A549 (cell line): ENCODE data around the gene NDUFS2.

Source experiments
- BHLHE40 ChIP-seq: IDR thresholded peaks from 2 replicates; pipeline ENCODE4 v1.6.1; 2012; ENCODE audit warnings: low read depth, low read length, inconsistent platforms
- CBX2 ChIP-seq: fragments of 200-600 bp; sonication (generic); IDR thresholded peaks from 2 replicates; pipeline ENCODE4 v1.6.1; 2016; ENCODE audit warnings: low read depth, mild to moderate bottlenecking, borderline replicate concordance
- CTCF ChIP-seq: fragments of >200 bp; sonication (Bioruptor Twin); formaldehyde crosslinking; IDR thresholded peaks from 3 replicates; pipeline ENCODE4 v1.5.1; 2016
- FOSL2 ChIP-seq, 2 experiments: fragments of 450-650 bp in 1 of 2; fragments of >200 bp in 1 of 2; sonication (Bioruptor Twin) in 1 of 2; formaldehyde crosslinking; IDR thresholded peaks; 2 replicates each; pipeline versions ENCODE4 v1.5.0 to v1.6.1; 2016 to 2020; ENCODE audit warnings: mild to moderate bottlenecking in 1 of 2, moderate library complexity in 1 of 2
- JUNB ChIP-seq: fragments of >200 bp; sonication (Bioruptor Twin); formaldehyde crosslinking; IDR thresholded peaks from 2 replicates; pipeline ENCODE4 v1.6.1; 2016
- MAZ ChIP-seq: fragments of 150-350 bp; IDR thresholded peaks from 2 replicates; pipeline ENCODE4 v1.6.1; 2014; ENCODE audit warnings: antibody characterized with exemption, low read depth, low read length, borderline replicate concordance
- RAD21 ChIP-seq, 2 experiments: fragments of >200 bp in 1 of 2; sonication (Bioruptor Twin) in 1 of 2; formaldehyde crosslinking in 1 of 2; IDR thresholded peaks in 1 of 2; conservative IDR thresholded peaks in 1 of 2; 2 replicates in 1 of 2; 3 replicates in 1 of 2; pipeline ENCODE4 v1.6.1; 2012 to 2018; ENCODE audit warnings: inconsistent platforms in 1 of 2
- TF ChIP-seq, protein P1 (sequence below): fragments of 200-600 bp; sonication (generic); IDR thresholded peaks from 2 replicates; pipeline ENCODE4 v1.6.1; 2016; ENCODE audit warnings: antibody characterized with exemption, mild to moderate bottlenecking, moderate library complexity
- TF ChIP-seq, protein P2 (sequence below): fragments of >200 bp; sonication (Bioruptor Twin); formaldehyde crosslinking; IDR thresholded peaks from 3 replicates; pipeline ENCODE4 v1.6.1; 2016

GRCh38 chr1:161235957-161236775, 34.0 kb downstream of the NDUFS2 start:
- TF ChIP-seq JUNB (no peak), CTCF (no peak), FOSL2 (IDR thresholded peaks at IDR 0.05) (no peak), FOSL2 (CRISPR knock-in tag; IDR thresholded peaks at IDR 0.05) (no peak), CBX2 (no peak), MAZ (no peak), RAD21 (conservative IDR thresholded peaks at IDR 0.05 in 1 of 2, IDR thresholded peaks at IDR 0.05 in 1 of 2) (no peak), BHLHE40 (no peak)
- TF ChIP-seq, protein P1, sequence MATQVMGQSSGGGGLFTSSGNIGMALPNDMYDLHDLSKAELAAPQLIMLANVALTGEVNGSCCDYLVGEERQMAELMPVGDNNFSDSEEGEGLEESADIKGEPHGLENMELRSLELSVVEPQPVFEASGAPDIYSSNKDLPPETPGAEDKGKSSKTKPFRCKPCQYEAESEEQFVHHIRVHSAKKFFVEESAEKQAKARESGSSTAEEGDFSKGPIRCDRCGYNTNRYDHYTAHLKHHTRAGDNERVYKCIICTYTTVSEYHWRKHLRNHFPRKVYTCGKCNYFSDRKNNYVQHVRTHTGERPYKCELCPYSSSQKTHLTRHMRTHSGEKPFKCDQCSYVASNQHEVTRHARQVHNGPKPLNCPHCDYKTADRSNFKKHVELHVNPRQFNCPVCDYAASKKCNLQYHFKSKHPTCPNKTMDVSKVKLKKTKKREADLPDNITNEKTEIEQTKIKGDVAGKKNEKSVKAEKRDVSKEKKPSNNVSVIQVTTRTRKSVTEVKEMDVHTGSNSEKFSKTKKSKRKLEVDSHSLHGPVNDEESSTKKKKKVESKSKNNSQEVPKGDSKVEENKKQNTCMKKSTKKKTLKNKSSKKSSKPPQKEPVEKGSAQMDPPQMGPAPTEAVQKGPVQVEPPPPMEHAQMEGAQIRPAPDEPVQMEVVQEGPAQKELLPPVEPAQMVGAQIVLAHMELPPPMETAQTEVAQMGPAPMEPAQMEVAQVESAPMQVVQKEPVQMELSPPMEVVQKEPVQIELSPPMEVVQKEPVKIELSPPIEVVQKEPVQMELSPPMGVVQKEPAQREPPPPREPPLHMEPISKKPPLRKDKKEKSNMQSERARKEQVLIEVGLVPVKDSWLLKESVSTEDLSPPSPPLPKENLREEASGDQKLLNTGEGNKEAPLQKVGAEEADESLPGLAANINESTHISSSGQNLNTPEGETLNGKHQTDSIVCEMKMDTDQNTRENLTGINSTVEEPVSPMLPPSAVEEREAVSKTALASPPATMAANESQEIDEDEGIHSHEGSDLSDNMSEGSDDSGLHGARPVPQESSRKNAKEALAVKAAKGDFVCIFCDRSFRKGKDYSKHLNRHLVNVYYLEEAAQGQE, result no peak
- TF ChIP-seq, protein P2, sequence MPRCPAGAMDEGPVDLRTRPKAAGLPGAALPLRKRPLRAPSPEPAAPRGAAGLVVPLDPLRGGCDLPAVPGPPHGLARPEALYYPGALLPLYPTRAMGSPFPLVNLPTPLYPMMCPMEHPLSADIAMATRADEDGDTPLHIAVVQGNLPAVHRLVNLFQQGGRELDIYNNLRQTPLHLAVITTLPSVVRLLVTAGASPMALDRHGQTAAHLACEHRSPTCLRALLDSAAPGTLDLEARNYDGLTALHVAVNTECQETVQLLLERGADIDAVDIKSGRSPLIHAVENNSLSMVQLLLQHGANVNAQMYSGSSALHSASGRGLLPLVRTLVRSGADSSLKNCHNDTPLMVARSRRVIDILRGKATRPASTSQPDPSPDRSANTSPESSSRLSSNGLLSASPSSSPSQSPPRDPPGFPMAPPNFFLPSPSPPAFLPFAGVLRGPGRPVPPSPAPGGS, result no peak
